K562 (cell line): ENCODE data around the gene TTBK1. TPM values are rescaled to one million over a fixed set of nuclear protein-coding genes. Genes with fewer than 3 reads are reported as not detected.

Experiments
- ATF1 ChIP-seq, 2 experiments: fragments of 450-650 bp in 1 of 2; IDR thresholded peaks; 2 replicates each; pipeline ENCODE4 v1.6.1; 2016; ENCODE audit warnings: missing compliant biosample characterization in 1 of 2, missing genetic modification characterization in 1 of 2
- HNRNPLL ChIP-seq: fragments of 200-400 bp; formaldehyde crosslinking; IDR thresholded peaks from 2 replicates; pipeline ENCODE4 v1.6.1; 2017; ENCODE audit warnings: low read length, low read depth, mild to moderate bottlenecking; ENCODE audit not compliant: poor library complexity, severe bottlenecking
- ZNF224 ChIP-seq: sonication (generic); formaldehyde crosslinking; IDR thresholded peaks from 2 replicates; pipeline ENCODE4 v1.8.0; 2022; ENCODE audit warnings: mild to moderate bottlenecking, missing genetic modification reagents
- ZNF75A ChIP-seq: fragments of 450-650 bp; formaldehyde crosslinking; IDR thresholded peaks from 2 replicates; pipeline ENCODE4 v1.4.0; 2020; ENCODE audit warnings: mild to moderate bottlenecking
- polyA plus RNA-seq, 8 experiments: library from polyadenylated mRNA; depleted of rRNA in 4 of 8; stranded (reverse) in 5 of 8; unstranded in 3 of 8; fragments of >200 nt; fragmentation: Nextera tagmentation in 2 of 8; fragmentation: Illumina TruSeq in 1 of 8; extraction: Ambion mirVana in 2 of 8; extraction: Trizol in 1 of 8; gene quantifications; 2 replicates each; pipeline versions ENCODE4 v1.2.1 to v1.2.3, GENCODE V29; 2011 to 2014; ENCODE audit warnings: inconsistent platforms in 1 of 8, missing spikeins in 1 of 8
- total RNA-seq, 7 experiments: library from RNA; depleted of rRNA in 6 of 7; stranded (reverse); fragments of >200 nt in 6 of 7; fragmentation: Illumina TruSeq in 2 of 7; extraction: Trizol in 2 of 7; gene quantifications; 2 replicates each; pipeline versions ENCODE4 v1.2.1 to v1.2.3, GENCODE V29; 2011 to 2021; ENCODE audit warnings: low replicate concordance in 1 of 7
- TF ChIP-seq, protein P1 (sequence below), 2 experiments: fragments of 450-650 bp; formaldehyde crosslinking in 1 of 2; IDR thresholded peaks; 2 replicates each; pipeline versions ENCODE4 v1.4.0 to v1.6.1; 2014 to 2020; ENCODE audit warnings: mild to moderate bottlenecking in 2 of 2, borderline replicate concordance in 1 of 2, low read depth in 1 of 2
- TF ChIP-seq, protein P2 (sequence below): fragments of 250-450 bp; sonication (Bioruptor Pico); IDR thresholded peaks from 2 replicates; pipeline ENCODE4 v1.9.0; 2021; ENCODE audit warnings: mild to moderate bottlenecking
- TF ChIP-seq, protein P3 (sequence below): sonication (generic); formaldehyde crosslinking; IDR thresholded peaks from 2 replicates; pipeline ENCODE4 v1.8.0; 2022; ENCODE audit warnings: missing genetic modification reagents, mild to moderate bottlenecking, moderate library complexity, borderline replicate concordance
- TF ChIP-seq, protein P4 (sequence below): fragments of 450-650 bp; IDR thresholded peaks from 2 replicates; pipeline ENCODE4 v1.7.1; 2018; ENCODE audit warnings: mild to moderate bottlenecking, low read depth; ENCODE audit not compliant: partially characterized antibody
- TF ChIP-seq, protein P5 (sequence below): fragments of 450-650 bp; formaldehyde crosslinking; IDR thresholded peaks from 2 replicates; pipeline ENCODE4 v1.4.0; 2020; ENCODE audit warnings: mild to moderate bottlenecking, moderate library complexity

TTBK1 gene
- total and polyA plus RNA-seq, 9 of the 15 experiments (the other 6 are each of a cell fraction or from before 2014, with no cell fraction given) = not detected

DNA sequence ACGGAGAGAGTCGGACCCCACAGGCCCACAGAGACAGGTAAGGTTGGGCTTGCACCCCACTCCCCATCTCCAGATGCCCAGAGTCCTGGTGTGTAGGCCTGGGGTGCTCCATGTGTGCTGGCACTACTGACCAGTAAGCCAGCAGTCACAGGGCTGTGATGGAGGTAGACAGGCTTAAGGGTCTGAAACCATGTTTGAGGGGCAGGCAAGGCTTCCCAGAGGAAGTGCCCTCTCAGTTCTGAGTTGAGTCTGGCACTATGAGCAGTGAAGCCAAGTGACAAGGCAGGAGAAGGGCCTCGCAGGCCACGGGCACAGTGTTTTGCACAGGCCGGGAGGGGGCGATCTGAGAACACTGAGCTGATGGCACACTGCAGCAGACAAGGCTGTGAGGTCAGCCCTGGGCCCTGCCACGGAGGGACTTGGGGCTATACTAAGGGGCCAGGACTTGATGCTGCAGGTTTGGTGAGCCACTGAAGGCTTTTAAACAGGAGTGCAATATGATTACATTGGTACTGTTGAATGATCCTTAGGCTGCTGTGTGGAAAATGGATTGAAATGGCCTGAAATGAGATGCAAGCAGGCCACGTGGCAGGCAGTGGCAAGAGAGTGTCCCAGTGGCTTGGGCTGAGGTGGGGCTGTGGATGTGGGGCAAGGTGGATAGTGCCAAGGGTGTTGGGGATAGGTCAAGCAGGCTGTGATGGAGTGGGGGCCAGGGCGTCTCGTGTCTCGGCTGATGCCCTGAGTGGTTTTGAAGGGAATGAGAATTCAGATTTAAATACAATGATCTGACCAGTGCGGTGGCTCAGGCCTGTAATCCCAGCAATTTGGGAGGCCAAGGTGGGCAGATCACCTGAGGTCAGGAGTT, 20.3 kb downstream of the TTBK1 start (continued):
- TF ChIP-seq, protein P1, sequence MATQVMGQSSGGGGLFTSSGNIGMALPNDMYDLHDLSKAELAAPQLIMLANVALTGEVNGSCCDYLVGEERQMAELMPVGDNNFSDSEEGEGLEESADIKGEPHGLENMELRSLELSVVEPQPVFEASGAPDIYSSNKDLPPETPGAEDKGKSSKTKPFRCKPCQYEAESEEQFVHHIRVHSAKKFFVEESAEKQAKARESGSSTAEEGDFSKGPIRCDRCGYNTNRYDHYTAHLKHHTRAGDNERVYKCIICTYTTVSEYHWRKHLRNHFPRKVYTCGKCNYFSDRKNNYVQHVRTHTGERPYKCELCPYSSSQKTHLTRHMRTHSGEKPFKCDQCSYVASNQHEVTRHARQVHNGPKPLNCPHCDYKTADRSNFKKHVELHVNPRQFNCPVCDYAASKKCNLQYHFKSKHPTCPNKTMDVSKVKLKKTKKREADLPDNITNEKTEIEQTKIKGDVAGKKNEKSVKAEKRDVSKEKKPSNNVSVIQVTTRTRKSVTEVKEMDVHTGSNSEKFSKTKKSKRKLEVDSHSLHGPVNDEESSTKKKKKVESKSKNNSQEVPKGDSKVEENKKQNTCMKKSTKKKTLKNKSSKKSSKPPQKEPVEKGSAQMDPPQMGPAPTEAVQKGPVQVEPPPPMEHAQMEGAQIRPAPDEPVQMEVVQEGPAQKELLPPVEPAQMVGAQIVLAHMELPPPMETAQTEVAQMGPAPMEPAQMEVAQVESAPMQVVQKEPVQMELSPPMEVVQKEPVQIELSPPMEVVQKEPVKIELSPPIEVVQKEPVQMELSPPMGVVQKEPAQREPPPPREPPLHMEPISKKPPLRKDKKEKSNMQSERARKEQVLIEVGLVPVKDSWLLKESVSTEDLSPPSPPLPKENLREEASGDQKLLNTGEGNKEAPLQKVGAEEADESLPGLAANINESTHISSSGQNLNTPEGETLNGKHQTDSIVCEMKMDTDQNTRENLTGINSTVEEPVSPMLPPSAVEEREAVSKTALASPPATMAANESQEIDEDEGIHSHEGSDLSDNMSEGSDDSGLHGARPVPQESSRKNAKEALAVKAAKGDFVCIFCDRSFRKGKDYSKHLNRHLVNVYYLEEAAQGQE (IDR thresholded peaks at IDR 0.05; ENCODE audit: borderline replicate concordance) = peak; percentile 92
- TF ChIP-seq, protein P1 (CRISPR knock-in tag; IDR thresholded peaks at IDR 0.05; ENCODE audit: low read depth) = no peak
- no peak for TF ChIP-seq ZNF75A (CRISPR knock-in tag)
- TF ChIP-seq ZNF224 (CRISPR knock-in tag) = no peak
- no peak for TF ChIP-seq HNRNPLL
- TF ChIP-seq, protein P2, sequence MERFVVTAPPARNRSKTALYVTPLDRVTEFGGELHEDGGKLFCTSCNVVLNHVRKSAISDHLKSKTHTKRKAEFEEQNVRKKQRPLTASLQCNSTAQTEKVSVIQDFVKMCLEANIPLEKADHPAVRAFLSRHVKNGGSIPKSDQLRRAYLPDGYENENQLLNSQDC = no peak
- TF ChIP-seq, protein P3, sequence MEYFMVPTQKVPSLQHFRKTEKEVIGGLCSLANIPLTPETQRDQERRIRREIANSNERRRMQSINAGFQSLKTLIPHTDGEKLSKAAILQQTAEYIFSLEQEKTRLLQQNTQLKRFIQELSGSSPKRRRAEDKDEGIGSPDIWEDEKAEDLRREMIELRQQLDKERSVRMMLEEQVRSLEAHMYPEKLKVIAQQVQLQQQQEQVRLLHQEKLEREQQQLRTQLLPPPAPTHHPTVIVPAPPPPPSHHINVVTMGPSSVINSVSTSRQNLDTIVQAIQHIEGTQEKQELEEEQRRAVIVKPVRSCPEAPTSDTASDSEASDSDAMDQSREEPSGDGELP (CRISPR knock-in tag) = peak; percentile 32; the same call in 1 of the 2 replicates
- no peak for TF ChIP-seq ATF1 (CRISPR knock-in tag; IDR thresholded peaks at IDR 0.05)
- TF ChIP-seq ATF1 (tag; IDR thresholded peaks at IDR 0.05) = 0 out of 2 replicates have a peak, but pooled peaks have one; percentile 21
- TF ChIP-seq, protein P4, sequence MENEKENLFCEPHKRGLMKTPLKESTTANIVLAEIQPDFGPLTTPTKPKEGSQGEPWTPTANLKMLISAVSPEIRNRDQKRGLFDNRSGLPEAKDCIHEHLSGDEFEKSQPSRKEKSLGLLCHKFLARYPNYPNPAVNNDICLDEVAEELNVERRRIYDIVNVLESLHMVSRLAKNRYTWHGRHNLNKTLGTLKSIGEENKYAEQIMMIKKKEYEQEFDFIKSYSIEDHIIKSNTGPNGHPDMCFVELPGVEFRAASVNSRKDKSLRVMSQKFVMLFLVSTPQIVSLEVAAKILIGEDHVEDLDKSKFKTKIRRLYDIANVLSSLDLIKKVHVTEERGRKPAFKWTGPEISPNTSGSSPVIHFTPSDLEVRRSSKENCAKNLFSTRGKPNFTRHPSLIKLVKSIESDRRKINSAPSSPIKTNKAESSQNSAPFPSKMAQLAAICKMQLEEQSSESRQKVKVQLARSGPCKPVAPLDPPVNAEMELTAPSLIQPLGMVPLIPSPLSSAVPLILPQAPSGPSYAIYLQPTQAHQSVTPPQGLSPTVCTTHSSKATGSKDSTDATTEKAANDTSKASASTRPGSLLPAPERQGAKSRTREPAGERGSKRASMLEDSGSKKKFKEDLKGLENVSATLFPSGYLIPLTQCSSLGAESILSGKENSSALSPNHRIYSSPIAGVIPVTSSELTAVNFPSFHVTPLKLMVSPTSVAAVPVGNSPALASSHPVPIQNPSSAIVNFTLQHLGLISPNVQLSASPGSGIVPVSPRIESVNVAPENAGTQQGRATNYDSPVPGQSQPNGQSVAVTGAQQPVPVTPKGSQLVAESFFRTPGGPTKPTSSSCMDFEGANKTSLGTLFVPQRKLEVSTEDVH = no peak
- TF ChIP-seq, protein P5, sequence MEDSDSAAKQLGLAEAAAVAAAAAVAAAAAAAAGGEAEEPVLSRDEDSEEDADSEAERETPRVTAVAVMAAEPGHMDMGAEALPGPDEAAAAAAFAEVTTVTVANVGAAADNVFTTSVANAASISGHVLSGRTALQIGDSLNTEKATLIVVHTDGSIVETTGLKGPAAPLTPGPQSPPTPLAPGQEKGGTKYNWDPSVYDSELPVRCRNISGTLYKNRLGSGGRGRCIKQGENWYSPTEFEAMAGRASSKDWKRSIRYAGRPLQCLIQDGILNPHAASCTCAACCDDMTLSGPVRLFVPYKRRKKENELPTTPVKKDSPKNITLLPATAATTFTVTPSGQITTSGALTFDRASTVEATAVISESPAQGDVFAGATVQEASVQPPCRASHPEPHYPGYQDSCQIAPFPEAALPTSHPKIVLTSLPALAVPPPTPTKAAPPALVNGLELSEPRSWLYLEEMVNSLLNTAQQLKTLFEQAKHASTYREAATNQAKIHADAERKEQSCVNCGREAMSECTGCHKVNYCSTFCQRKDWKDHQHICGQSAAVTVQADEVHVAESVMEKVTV (CRISPR knock-in tag) = peak; percentile 93
